ENCODE results near the gene HIP1.

GRCh38 chr7:75732016-75732521 lies 6.7 kb downstream of the HIP1 start:
- TF ChIP-seq BACH1 (tag; IDR thresholded peaks at IDR 0.05) = no peak
- TF ChIP-seq, protein P1, sequence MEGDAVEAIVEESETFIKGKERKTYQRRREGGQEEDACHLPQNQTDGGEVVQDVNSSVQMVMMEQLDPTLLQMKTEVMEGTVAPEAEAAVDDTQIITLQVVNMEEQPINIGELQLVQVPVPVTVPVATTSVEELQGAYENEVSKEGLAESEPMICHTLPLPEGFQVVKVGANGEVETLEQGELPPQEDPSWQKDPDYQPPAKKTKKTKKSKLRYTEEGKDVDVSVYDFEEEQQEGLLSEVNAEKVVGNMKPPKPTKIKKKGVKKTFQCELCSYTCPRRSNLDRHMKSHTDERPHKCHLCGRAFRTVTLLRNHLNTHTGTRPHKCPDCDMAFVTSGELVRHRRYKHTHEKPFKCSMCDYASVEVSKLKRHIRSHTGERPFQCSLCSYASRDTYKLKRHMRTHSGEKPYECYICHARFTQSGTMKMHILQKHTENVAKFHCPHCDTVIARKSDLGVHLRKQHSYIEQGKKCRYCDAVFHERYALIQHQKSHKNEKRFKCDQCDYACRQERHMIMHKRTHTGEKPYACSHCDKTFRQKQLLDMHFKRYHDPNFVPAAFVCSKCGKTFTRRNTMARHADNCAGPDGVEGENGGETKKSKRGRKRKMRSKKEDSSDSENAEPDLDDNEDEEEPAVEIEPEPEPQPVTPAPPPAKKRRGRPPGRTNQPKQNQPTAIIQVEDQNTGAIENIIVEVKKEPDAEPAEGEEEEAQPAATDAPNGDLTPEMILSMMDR (IDR thresholded peaks at IDR 0.05 in 2 of 3, conservative IDR thresholded peaks at IDR 0.05 in 1 of 3; ENCODE audit: insufficient read depth in 2 of 3, low read depth in 1 of 3, low read length in 3 of 3) = no peak
- no peak for TF ChIP-seq TAF1 (IDR thresholded peaks at IDR 0.05; ENCODE audit: control insufficient read depth, extremely low read depth, insufficient read depth, low read length, severe bottlenecking)
- TF ChIP-seq FOSL1 (tag; conservative IDR thresholded peaks at IDR 0.05) = no peak
- TF ChIP-seq EGR1 (conservative IDR thresholded peaks at IDR 0.05) = no peak
- no peak for TF ChIP-seq SIX5 (IDR thresholded peaks at IDR 0.05; ENCODE audit: borderline replicate concordance in 1 of 2, insufficient read depth in 1 of 2, low read depth in 1 of 2, low read length in 2 of 2)
- no peak for TF ChIP-seq RFX5 (IDR thresholded peaks at IDR 0.05; ENCODE audit: low read depth, low read length)
- TF ChIP-seq HNRNPL (IDR thresholded peaks at IDR 0.05; ENCODE audit: low read depth, low read length) = no peak
- TF ChIP-seq ATF1 (CRISPR knock-in tag; IDR thresholded peaks at IDR 0.05) = no peak
- TF ChIP-seq ATF1 (tag; IDR thresholded peaks at IDR 0.05) = no peak
- no peak for TF ChIP-seq XRCC5 (IDR thresholded peaks at IDR 0.05; ENCODE audit: low read depth, low read length)
- TF ChIP-seq MAFF (IDR thresholded peaks at IDR 0.05; ENCODE audit: low read length) = no peak
